HG02981 (cell line): ENCODE measurements around the gene ELF1.
"Not testable (repeated sequence)": the region's sequence is repeated elsewhere in the genome, so short reads cannot be mapped to it uniquely, and the experiment has no call there.

Experiments used
- ATAC-seq: cut with Tn5 transposase; IDR thresholded peaks from one replicate; pipeline ENCODE4 v1.9.1; 2021; ENCODE audit warnings: mild to moderate bottlenecking, moderate library complexity; ENCODE audit not compliant: unreplicated experiment

ELF1 gene

DNA sequence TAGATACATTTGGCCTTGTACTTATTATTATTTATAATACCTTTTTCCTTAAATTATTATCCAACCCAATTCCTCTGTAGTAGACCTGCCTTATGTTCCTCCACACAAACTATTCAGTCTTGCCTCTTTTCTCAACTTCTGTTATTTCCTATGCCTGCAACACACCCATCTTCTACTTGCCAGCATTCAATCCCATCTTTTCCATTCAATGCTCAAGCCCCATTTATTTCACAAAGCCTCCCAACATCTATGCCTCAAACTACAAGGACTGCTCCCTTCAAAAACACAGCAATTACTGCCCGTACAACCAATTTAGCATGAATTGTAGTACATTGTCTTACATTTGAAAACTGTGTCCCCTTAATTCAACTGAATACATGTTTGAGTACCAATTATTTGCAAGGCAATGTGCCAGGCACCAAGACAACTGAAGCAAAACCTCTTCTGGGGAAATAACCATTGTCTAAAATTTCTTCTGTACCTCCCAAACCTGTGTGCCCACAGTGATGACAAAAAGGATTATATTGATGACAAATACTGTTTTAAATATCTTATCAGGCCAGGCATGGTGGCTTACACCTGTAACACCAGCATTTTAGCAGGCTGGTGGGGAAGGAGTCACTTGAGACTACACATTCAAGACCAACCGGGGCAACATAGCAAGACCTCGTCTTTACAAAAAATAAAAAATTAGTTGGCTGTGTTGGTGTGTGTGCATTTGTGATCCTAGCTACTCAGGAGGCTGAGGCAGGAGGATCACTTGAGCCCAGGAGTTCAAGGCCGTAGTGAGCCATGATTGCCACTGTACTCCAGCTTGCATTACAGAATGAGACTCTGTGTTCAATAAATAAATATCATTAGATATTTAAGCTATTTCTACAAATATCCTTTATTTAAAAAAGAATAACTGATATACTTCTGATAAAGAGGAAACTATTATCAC lies 35.1 kb downstream of the ELF1 start:
- no peak for ATAC-seq

DNA sequence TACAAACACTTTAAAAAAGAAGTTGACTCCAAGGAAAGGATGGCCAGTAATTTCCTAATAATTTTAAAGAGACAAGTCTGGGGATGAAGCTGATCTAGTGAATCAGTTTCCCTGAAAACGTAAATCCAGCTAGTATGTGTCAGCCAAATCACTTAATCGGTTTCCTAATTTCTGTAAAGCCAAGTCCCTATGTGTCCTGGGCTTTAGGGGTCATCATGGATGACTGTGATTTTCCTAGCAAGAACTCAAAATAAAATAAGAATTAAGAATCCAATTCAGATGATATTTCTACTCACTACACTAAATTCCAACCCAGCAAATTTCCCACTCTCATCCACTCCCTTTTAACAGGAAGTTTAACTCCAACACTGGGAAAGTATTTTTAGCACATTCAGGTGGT lies 35.9 kb downstream of the ELF1 start:
- ATAC-seq = no peak

GRCh38 chr13:40982772-40983171 lies 36.3 kb downstream of the ELF1 start:
- ATAC-seq = peak; percentile 66

DNA sequence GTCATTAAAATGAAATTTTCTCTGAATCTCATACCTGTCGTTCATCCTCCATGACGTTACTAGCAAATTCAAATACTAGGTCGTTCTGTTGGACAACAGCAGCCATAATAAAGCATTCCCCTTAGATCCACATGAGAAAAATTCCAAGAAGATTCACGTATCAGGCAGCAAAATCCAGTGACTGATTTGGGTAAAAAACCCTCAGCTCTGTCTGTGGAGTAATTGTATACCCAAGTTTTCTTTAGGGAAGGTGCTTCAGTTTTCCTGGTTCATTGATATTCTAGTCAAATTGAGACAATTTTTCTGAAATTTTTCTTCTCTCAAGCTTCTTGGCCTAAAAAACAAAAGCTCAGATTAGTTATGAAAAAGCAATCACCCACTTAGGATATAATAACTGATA lies 37.2 kb downstream of the ELF1 start:
- ATAC-seq = no peak

- no peak for ATAC-seq
These were observed 37.8 kb downstream of the ELF1 start for GRCh38 chr13:40981361-40981760.

DNA sequence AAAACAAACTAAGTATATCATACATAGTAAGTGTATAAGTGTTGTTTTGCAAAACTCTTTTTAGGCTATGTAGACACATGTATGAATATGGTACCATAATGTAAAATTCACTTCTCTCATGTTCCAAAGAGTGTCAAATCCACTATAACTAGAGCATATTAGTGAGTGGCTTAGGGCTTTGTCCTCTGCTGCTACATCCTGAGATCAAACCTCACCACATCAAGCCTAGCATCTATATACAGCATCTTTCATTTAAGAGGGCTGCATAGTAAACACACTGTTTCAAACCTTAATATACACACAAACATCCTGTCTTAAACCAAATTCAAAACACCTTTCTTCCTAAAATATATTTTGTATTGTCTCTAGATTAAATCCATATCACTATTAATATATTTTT lies 38.7 kb downstream of the ELF1 start:
- no peak for ATAC-seq

DNA sequence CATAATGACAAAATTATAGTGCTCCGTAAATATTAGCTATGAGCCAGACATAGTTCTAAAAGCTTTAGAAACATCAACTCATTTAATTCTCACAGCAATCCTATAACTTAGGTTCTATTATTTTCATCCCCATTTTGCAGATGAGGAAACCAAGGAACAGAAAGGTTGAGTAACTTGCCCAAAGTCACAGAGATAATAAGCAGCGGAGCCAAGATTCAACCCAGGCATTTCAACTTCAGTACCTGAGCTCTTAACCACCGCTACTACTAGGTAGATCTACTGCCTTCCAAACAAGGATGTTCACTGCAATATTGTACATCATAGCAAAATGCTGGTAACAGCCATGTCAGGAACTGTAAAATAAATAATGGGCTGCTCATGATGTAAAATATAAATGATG lies 39.9 kb downstream of the ELF1 start:
- no peak for ATAC-seq

GRCh38 chr13:40978109-40978508 lies 41.0 kb downstream of the ELF1 start:
- not testable (repeated sequence) for ATAC-seq

GRCh38 chr13:40975441-40975840 lies 43.7 kb downstream of the ELF1 start:
- ATAC-seq = no peak

- ATAC-seq = peak; percentile 78
These were observed 44.4 kb downstream of the ELF1 start for GRCh38 chr13:40974460-40975407.

DNA sequence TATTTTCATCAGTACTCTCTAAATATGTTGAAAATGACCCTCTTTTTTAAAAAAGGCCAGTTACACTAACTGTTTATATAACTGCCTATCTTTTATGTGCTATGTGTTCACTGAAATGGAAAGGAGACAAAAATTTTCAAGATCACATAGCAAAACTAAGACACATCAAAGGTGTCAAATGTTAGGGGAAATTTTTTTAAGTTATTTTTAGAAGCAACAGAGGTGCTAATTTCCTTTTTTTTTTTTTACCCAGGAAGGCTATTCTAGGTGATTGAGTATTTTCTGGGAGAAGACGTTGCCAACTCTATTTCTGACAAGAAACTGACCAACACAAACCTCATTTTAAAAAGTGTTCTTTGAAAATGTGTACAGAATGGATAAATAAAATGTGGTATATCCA lies 45.7 kb downstream of the ELF1 start:
- no peak for ATAC-seq

- no peak for ATAC-seq
These were observed 47.8 kb downstream of the ELF1 start for GRCh38 chr13:40971321-40971720.

- no peak for ATAC-seq
These were observed 48.3 kb downstream of the ELF1 start for GRCh38 chr13:40970803-40971202.

- peak; percentile 68 for ATAC-seq
These were observed 49.8 kb downstream of the ELF1 start for GRCh38 chr13:40969169-40969901.

GRCh38 chr13:40968416-40969000 lies 50.6 kb downstream of the ELF1 start:
- ATAC-seq = no peak

DNA sequence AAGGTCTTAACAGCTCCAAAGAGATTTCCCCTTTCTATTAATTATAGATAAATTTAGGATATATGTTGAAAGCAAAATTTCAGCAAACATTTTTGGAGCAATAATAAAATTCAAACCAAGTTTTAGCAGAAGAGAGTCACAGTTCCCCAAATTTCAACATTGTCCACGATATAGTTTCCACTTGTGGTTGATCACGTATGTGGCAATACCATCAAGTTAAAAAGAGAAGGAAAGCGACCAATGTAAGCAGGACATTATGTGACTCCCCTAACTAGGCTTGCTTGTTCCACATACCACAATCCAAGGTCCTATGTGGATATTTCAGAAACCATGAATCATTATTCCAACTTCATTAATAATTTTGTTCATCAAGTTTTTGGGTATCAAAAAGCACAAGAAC lies 52.8 kb downstream of the ELF1 start:
- no peak for ATAC-seq

DNA sequence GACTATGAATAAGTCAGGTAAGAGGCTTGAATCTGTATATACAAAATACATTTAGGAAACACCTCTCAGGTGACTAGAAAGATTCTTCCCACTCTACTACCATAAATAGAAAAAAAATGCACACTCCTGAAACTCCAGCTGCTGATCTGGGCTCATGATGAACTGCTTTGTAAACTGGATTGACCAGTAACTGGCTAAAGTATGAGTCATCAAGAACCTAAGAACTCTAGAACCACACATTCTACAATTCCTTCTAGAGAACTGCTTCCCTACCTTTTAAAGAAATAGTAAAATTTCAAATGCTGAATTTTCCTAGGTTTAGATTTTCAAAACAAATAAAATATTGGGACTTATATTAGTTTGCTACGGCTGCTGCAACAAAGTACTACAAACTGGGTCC lies 55.2 kb downstream of the ELF1 start:
- ATAC-seq = no peak

GRCh38 chr13:40961826-40962225 lies 57.3 kb downstream of the ELF1 start:
- ATAC-seq = no peak

DNA sequence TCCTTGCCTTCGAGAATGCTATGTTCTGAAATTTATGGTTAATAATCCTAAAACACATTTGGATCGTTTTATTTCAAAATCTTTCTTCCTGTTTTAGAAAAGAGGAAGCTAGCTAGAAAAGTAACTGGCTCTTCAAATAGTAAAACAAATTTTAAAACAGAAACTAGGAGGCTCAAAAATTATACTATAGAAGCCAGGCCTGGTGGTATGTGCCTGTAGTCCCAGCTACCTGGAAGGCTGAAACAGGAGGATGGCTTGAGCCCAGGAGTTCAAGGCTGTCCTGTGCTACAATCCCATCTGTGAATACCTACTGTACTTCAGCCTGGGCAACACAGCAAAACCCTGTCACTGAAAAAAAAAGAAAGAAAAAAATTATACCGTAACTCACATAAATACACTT lies 57.9 kb downstream of the ELF1 start:
- ATAC-seq = no peak

DNA sequence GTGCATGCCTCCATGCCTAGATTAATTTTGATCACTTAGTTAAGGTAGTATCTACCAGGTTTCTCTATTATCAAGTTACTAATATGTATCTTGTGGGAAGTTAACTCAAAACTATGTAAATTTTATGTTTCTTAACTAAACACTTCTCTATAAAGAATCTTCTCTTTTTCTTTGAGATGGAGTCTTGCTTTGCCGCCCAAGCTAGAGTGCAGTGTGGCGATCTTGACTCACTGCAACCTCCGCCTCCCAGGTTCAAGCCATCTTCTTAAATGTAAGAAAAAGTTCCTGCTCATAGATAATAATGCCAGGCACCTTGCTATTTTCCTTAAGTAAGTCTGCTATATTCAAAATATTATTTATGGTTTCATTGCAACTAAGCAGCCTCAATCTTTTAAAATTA lies 58.4 kb downstream of the ELF1 start:
- ATAC-seq = no peak

DNA sequence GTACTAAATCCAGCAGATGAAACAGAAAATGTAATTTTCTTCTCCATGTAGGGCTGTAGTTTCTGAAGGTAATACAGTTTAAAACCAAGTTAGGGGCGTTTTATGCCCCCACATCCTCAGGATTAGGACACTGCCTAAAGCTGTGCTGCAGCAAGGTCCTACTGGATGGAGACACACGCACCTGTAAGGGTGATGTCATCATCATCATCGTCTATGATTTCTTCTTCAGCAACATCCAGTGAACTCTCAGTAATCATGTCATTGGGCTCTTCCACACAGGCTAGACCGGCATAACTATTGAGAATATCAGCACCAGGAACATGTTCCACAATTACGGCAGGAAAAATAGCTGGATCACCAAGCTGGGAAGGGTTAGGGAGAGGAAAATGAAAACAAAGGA lies 60.5 kb downstream of the ELF1 start:
- ATAC-seq = no peak
